Mesothelial cell of epicardium (in vitro differentiated cells): ENCODE data around the gene FERD3L. TPM values are rescaled to one million over a fixed set of nuclear protein-coding genes. Genes with fewer than 3 reads are reported as not detected.

ENCODE experiments used
- DNase-seq, 2 experiments: peaks; one replicate each; pipeline ENCODE4 v3.0.0; 2021; ENCODE audit warnings: low spot score in 2 of 2; ENCODE audit not compliant: unreplicated experiment in 2 of 2
- H3K27ac Mint-ChIP-seq: 2 replicates; pipeline ENCODE4 v1.8.0; 2021; ENCODE audit warnings: mixed read lengths
- H3K27me3 Mint-ChIP-seq: 2 replicates; pipeline ENCODE4 v1.8.0; 2021; ENCODE audit warnings: low read depth, mixed read lengths
- H3K36me3 Mint-ChIP-seq: 2 replicates; pipeline ENCODE4 v1.8.0; 2021; ENCODE audit warnings: mixed read lengths
- H3K4me1 Mint-ChIP-seq: 2 replicates; pipeline ENCODE4 v1.8.0; 2021; ENCODE audit warnings: mixed read lengths
- H3K4me3 Mint-ChIP-seq: 2 replicates; pipeline ENCODE4 v1.8.0; 2021; ENCODE audit warnings: mild to moderate bottlenecking, moderate library complexity, mixed read lengths
- H3K9me3 Mint-ChIP-seq: 2 replicates; pipeline ENCODE4 v1.8.0; 2021; ENCODE audit warnings: mixed read lengths
- total RNA-seq: library from RNA; stranded (reverse); gene quantifications from 3 replicates; pipeline ENCODE4 v1.2.1, GENCODE V29; 2021
- TF ChIP-seq, protein P1 (sequence below): fragments of 200-600 bp; sonication (generic); IDR thresholded peaks from one replicate; pipeline ENCODE4 v1.5.0; 2021; ENCODE audit warnings: antibody characterized with exemption; ENCODE audit not compliant: unreplicated experiment

Gene FERD3L
- total RNA-seq, 1 donor from 2014 or later = not detected

DNA sequence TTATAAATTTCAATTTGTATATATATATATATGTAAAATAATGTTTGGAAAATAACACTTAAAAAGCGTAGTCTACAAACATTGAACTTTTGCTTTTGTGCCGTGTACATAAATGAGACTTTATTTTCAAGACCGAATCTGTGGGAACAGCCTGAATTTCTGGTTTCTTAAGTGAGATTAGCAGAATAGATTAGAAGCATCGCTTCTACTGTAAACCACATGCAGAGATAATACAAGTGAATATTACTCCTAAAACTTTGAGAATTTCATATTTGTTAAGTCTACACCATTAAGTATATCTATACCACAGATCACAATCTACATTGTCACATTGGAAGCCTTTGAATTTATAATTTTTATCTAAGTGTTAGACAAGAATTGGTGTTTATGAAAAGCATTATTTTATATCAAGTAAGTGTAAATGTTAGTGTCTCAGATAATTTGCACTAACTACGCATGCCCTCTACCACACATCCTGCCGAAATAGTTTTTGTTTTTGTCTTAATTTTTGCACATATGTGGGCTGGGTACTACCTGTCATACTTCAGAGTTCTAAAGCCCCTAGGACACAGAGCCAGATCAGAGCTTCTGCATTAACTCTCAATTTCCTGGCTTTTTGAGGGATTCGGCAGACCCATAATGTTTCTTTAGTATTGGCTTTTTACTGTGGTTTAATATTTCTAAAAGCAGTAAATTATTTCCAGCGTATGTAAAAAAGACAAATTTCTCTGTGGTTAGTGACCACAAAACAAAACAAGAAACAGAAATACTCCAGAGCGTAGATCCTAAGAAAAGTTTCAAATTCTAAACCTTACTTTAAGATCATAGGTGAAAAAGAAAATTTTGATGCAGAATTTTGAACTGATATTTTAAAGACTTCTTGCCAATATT, 47.8 kb downstream of the FERD3L start:
- peaks cover 48% of the 10 kb centered on the region for H3K4me1 Mint-ChIP-seq
- TF ChIP-seq, protein P1, sequence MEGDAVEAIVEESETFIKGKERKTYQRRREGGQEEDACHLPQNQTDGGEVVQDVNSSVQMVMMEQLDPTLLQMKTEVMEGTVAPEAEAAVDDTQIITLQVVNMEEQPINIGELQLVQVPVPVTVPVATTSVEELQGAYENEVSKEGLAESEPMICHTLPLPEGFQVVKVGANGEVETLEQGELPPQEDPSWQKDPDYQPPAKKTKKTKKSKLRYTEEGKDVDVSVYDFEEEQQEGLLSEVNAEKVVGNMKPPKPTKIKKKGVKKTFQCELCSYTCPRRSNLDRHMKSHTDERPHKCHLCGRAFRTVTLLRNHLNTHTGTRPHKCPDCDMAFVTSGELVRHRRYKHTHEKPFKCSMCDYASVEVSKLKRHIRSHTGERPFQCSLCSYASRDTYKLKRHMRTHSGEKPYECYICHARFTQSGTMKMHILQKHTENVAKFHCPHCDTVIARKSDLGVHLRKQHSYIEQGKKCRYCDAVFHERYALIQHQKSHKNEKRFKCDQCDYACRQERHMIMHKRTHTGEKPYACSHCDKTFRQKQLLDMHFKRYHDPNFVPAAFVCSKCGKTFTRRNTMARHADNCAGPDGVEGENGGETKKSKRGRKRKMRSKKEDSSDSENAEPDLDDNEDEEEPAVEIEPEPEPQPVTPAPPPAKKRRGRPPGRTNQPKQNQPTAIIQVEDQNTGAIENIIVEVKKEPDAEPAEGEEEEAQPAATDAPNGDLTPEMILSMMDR = no peak
- no peaks in the 10 kb centered on the region for H3K27me3 Mint-ChIP-seq
- H3K27ac Mint-ChIP-seq = peak overlapping the region; percentile 32
- no peak for DNase-seq
- no peaks in the 10 kb centered on the region for H3K9me3 Mint-ChIP-seq
- no peak overlapping the region for H3K4me3 Mint-ChIP-seq
- no peaks in the 10 kb centered on the region for H3K36me3 Mint-ChIP-seq

DNA sequence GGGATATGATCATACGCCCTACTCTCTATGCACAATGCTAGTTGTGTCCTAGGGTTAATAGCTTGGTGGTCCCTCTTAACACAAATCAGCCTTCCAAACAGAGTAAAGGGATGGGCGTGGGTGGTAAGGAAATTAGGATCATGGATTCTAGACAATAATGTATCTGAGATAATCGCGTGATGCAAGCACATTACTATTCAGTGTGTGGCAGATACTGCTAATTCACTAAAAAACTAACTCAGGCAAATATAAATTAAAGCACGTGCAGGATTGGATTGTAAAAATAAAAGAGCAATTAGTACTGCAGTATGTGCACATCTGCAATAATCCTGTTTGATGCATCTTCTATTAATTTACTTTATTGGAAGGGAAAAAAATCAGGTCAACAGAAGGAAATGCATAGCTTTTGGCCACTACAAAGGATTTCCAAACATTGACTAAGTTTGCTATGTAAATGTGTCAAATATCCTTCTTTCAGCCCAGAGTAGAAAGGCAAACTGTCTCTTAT, 49.8 kb downstream of the FERD3L start:
- no peaks in the 10 kb centered on the region for H3K36me3 Mint-ChIP-seq

More for the DNA sequence above, 49.8 kb downstream of the FERD3L start:
- DNase-seq = no peak
- no peaks in the 10 kb centered on the region for H3K27me3 Mint-ChIP-seq
- no peak overlapping the region for H3K27ac Mint-ChIP-seq
- no peak overlapping the region for H3K4me3 Mint-ChIP-seq
- peaks cover 48% of the 10 kb centered on the region for H3K4me1 Mint-ChIP-seq
- H3K9me3 Mint-ChIP-seq = peaks cover 3% of the 10 kb centered on the region
- TF ChIP-seq, protein P1 = no peak

Other genes starting within 250 kb of the FERD3L start
- gene TWIST1, start 27.8 kb downstream of the FERD3L start, total RNA-seq = 111 to 126 TPM (median 120 TPM) in 3 replicates